Activated T-helper 1 cell treated with anti-CD3 and anti-CD28 coated beads, Interleukin-12 subunit alpha, Interleukin-12 subunit beta, Interleukin-2, Interleukin-4 antibody, amounts not matched to agents 30 ng/mL and 10 ng/mL and 1 ng/mL, durations not matched to agents 14 hours and 24 hours and 36 hours (primary cell): ENCODE measurements around the gene CD9. TPM values are rescaled to one million over a fixed set of nuclear protein-coding genes. Genes with fewer than 3 reads are reported as not detected.
A peak's percentile ranks its signal among the peaks of the same experiment; 100 is the strongest.

ENCODE experiments used
- DNase-seq: peaks from one replicate; pipeline ENCODE4 v3.0.0; 2021; ENCODE audit warnings: low spot score
- H3K27ac Mint-ChIP-seq: one replicate; pipeline ENCODE4 v1.8.0; 2021; ENCODE audit warnings: mild to moderate bottlenecking, mixed read lengths
- H3K27me3 Mint-ChIP-seq: one replicate; pipeline ENCODE4 v1.8.0; 2022; ENCODE audit warnings: mild to moderate bottlenecking, moderate library complexity, mixed read lengths; ENCODE audit not compliant: insufficient read depth
- H3K36me3 Mint-ChIP-seq: one replicate; pipeline ENCODE4 v1.8.0; 2021; ENCODE audit warnings: low read depth, mixed read lengths
- H3K4me1 Mint-ChIP-seq: one replicate; pipeline ENCODE4 v1.8.0; 2021; ENCODE audit warnings: low read depth, mixed read lengths
- H3K4me3 Mint-ChIP-seq: one replicate; pipeline ENCODE4 v1.8.0; 2021; ENCODE audit warnings: mild to moderate bottlenecking, moderate library complexity, mixed read lengths
- H3K9me3 Mint-ChIP-seq: one replicate; pipeline ENCODE4 v1.8.0; 2021; ENCODE audit warnings: mixed read lengths
- intact Hi-C: fragments of 100-400 bp; cut with micrococcal nuclease; formaldehyde crosslinking; loops from one replicate; pipeline ENCODE4 v1.15.1; 2024
- total RNA-seq: library from RNA; stranded (reverse); gene quantifications from 2 replicates; pipeline ENCODE4 v1.2.3, GENCODE V29; 2022

The CD9 gene
- total RNA-seq, 1 donor from 2014 or later: 50.9 TPM

GRCh38 chr12:6224550-6224949, 24.4 kb downstream of the CD9 start:
- H3K4me1 Mint-ChIP-seq: peaks cover 9% of the 10 kb centered on the region
- no peak for DNase-seq
- no peaks in the 10 kb centered on the region for H3K36me3 Mint-ChIP-seq
- no peak overlapping the region for H3K27ac Mint-ChIP-seq
- intact Hi-C loops: no loop called here
- H3K4me3 Mint-ChIP-seq: no peak overlapping the region
- no peaks in the 10 kb centered on the region for H3K9me3 Mint-ChIP-seq
- no peaks in the 10 kb centered on the region for H3K27me3 Mint-ChIP-seq

- intact Hi-C loops: no loop called here
- H3K9me3 Mint-ChIP-seq: no peaks in the 10 kb centered on the region
- H3K4me1 Mint-ChIP-seq: peaks cover 4% of the 10 kb centered on the region
- no peak overlapping the region for H3K4me3 Mint-ChIP-seq
- H3K27ac Mint-ChIP-seq: no peak overlapping the region
- no peaks in the 10 kb centered on the region for H3K27me3 Mint-ChIP-seq
- H3K36me3 Mint-ChIP-seq: no peaks in the 10 kb centered on the region
- no peak for DNase-seq
These were observed 25.4 kb downstream of the CD9 start for GRCh38 chr12:6225630-6226001.

GRCh38 chr12:6226002-6226678, 25.9 kb downstream of the CD9 start:
- H3K36me3 Mint-ChIP-seq: no peaks in the 10 kb centered on the region
- H3K9me3 Mint-ChIP-seq: no peaks in the 10 kb centered on the region
- H3K4me3 Mint-ChIP-seq: no peak overlapping the region
- no peak for DNase-seq
- H3K4me1 Mint-ChIP-seq: peaks cover 9% of the 10 kb centered on the region
- no peaks in the 10 kb centered on the region for H3K27me3 Mint-ChIP-seq
- no peak overlapping the region for H3K27ac Mint-ChIP-seq
- intact Hi-C loops: no loop called here

- peaks cover 14% of the 10 kb centered on the region for H3K4me1 Mint-ChIP-seq
- H3K27ac Mint-ChIP-seq: no peak overlapping the region
- DNase-seq: no peak
- H3K36me3 Mint-ChIP-seq: no peaks in the 10 kb centered on the region
- intact Hi-C loops: no loop called here
- H3K4me3 Mint-ChIP-seq: no peak overlapping the region
- no peaks in the 10 kb centered on the region for H3K27me3 Mint-ChIP-seq
- no peaks in the 10 kb centered on the region for H3K9me3 Mint-ChIP-seq
These were observed 26.5 kb downstream of the CD9 start for GRCh38 chr12:6226679-6227051.

- H3K9me3 Mint-ChIP-seq: no peaks in the 10 kb centered on the region
- H3K27me3 Mint-ChIP-seq: no peaks in the 10 kb centered on the region
- H3K4me1 Mint-ChIP-seq: peaks cover 20% of the 10 kb centered on the region
These were observed 28.5 kb downstream of the CD9 start for GRCh38 chr12:6228535-6229223.

GRCh38 chr12:6229224-6230218, 29.3 kb downstream of the CD9 start:
- intact Hi-C loops: loop anchor here (1.0 to 2.0 kb wide), 2 partner anchors 31 to 38 kb away; no protein-coding TSS in a partner anchor
- Mint-ChIP-seq H3K9me3 (no peaks in the 10 kb centered on the region), H3K4me1 (peaks cover 20% of the 10 kb centered on the region), H3K27ac (peak overlapping the region; percentile 49), H3K36me3 (no peaks in the 10 kb centered on the region), H3K4me3 (no peak overlapping the region), H3K27me3 (no peaks in the 10 kb centered on the region)
- no peak for DNase-seq

More at GRCh38 chr12:6228535-6229223, 28.5 kb downstream of the CD9 start:
- no peaks in the 10 kb centered on the region for H3K36me3 Mint-ChIP-seq
- no peak overlapping the region for H3K4me3 Mint-ChIP-seq
- intact Hi-C loops: no loop called here
- H3K27ac Mint-ChIP-seq: no peak overlapping the region
- no peak for DNase-seq

GRCh38 chr12:6230321-6231110, 30.3 kb downstream of the CD9 start:
- H3K9me3 Mint-ChIP-seq: no peaks in the 10 kb centered on the region
- H3K27ac Mint-ChIP-seq: peak overlapping the region; percentile 92
- intact Hi-C loops: loop anchor here (1.0 to 2.0 kb wide), 3 partner anchors 12 to 37 kb away; no protein-coding TSS in a partner anchor
- peaks cover 20% of the 10 kb centered on the region for H3K4me1 Mint-ChIP-seq
- DNase-seq: peak; percentile 74
- peak overlapping the region; percentile 58 for H3K4me3 Mint-ChIP-seq
- no peaks in the 10 kb centered on the region for H3K36me3 Mint-ChIP-seq
- H3K27me3 Mint-ChIP-seq: no peaks in the 10 kb centered on the region

- no peaks in the 10 kb centered on the region for H3K27me3 Mint-ChIP-seq
- no peaks in the 10 kb centered on the region for H3K36me3 Mint-ChIP-seq
- H3K27ac Mint-ChIP-seq: peak overlapping the region; percentile 32
- no peaks in the 10 kb centered on the region for H3K9me3 Mint-ChIP-seq
- DNase-seq: no peak
- intact Hi-C loops: loop anchor here (1.0 to 2.0 kb wide), 2 partner anchors 13 to 33 kb away; no protein-coding TSS in a partner anchor
- H3K4me1 Mint-ChIP-seq: peaks cover 20% of the 10 kb centered on the region
- H3K4me3 Mint-ChIP-seq: peak overlapping the region; percentile 58
These were observed 31.4 kb downstream of the CD9 start for GRCh38 chr12:6231359-6232268.

GRCh38 chr12:6233121-6233971, 33.1 kb downstream of the CD9 start:
- intact Hi-C loops: no loop called here
- Mint-ChIP-seq H3K9me3 (no peaks in the 10 kb centered on the region), H3K4me1 (peaks cover 20% of the 10 kb centered on the region), H3K27ac (no peak overlapping the region), H3K36me3 (peaks cover 4% of the 10 kb centered on the region), H3K4me3 (no peak overlapping the region), H3K27me3 (peaks cover 3% of the 10 kb centered on the region)
- no peak for DNase-seq

- intact Hi-C loops: no loop called here
- DNase-seq: no peak
- Mint-ChIP-seq H3K4me1 (peaks cover 20% of the 10 kb centered on the region), H3K27me3 (peaks cover 3% of the 10 kb centered on the region), H3K36me3 (peaks cover 4% of the 10 kb centered on the region), H3K4me3 (no peak overlapping the region), H3K9me3 (no peaks in the 10 kb centered on the region), H3K27ac (no peak overlapping the region)
These were observed 34.0 kb downstream of the CD9 start for GRCh38 chr12:6234214-6234613.

- Mint-ChIP-seq H3K4me3 (no peak overlapping the region), H3K27me3 (peaks cover 3% of the 10 kb centered on the region), H3K27ac (no peak overlapping the region), H3K9me3 (no peaks in the 10 kb centered on the region), H3K36me3 (peaks cover 4% of the 10 kb centered on the region), H3K4me1 (peaks cover 20% of the 10 kb centered on the region)
- intact Hi-C loops: no loop called here
- DNase-seq: no peak
These were observed 34.7 kb downstream of the CD9 start for GRCh38 chr12:6234906-6235305.
